HCT116 (cell line): ENCODE measurements around the gene KRTAP5-9. TPM values are rescaled to one million over a fixed set of nuclear protein-coding genes. Genes with fewer than 3 reads are reported as not detected.

Source experiments
- ATAC-seq: fragments of 200-7000 bp; cut with Tn5 transposase; 2 replicates; pipeline ENCODE4 v1.9.1; 2020; ENCODE audit warnings: mild to moderate bottlenecking, moderate library complexity
- BruUV-seq: library from RNA; stranded (reverse); fragments of 400-500 nt; replicated peaks from 2 replicates; lab custom pipeline; 2021; lab: Mats Ljungman, UMichigan
- CTCF ChIA-PET: fragments of 300-600 bp; sonication (Branson Sonifier 250); formaldehyde crosslinking; loops from one replicate; lab custom pipeline; 2021; ENCODE audit warnings: antibody characterized with exemption; lab: Charles Lee
- POLR2A ChIA-PET: fragments of 300-600, 350-600 bp; sonication (Branson Sonifier 250); formaldehyde crosslinking; loops from one replicate; lab custom pipeline; 2021; ENCODE audit warnings: antibody characterized with exemption; lab: Charles Lee
- RAD21 ChIA-PET, 2 experiments: fragments of 300-600 bp; sonication (Branson Sonifier 250); formaldehyde crosslinking; loops; one replicate each; lab custom pipeline; 2023; ENCODE audit warnings: low total read pairs in 2 of 2; ENCODE audit not compliant: uncharacterized antibody in 2 of 2, unreplicated experiment in 2 of 2, low non-redundant PET in 1 of 2; lab: Charles Lee
- DNase-seq: peaks from one replicate; pipeline ENCODE4 v3.0.0-alpha.2; 2010; ENCODE audit warnings: low read depth, low spot score
- H2AFZ ChIP-seq: fragments of 200-600 bp; shearing (Covaris generic), sonication (generic); 2 replicates; pipeline ENCODE4 v1.6.1; 2017; ENCODE audit warnings: low read depth, mixed run types, mixed read lengths, antibody characterized with exemption, low read length; ENCODE audit not compliant: poor library complexity, severe bottlenecking
- H3K27ac ChIP-seq: 2 replicates; pipeline ENCODE4 v1.5.1; 2012; ENCODE audit warnings: low read depth, low read length
- H3K27me3 ChIP-seq: fragments of 200-600 bp; sonication (generic); 2 replicates; pipeline ENCODE4 v1.6.1; 2016; ENCODE audit warnings: mixed run types, low read length, mixed read lengths; ENCODE audit not compliant: insufficient read depth
- H3K36me3 ChIP-seq, 2 experiments: fragments of 200-500 bp in 1 of 2; fragments of 200-600 bp in 1 of 2; sonication (Bioruptor generic) in 1 of 2; sonication (generic) in 1 of 2; 2 replicates each; pipeline versions ENCODE4 v1.5.1 to v1.6.1; 2014 to 2016; ENCODE audit warnings: low read length in 2 of 2, inconsistent platforms in 1 of 2, mixed read lengths in 1 of 2, mixed run types in 1 of 2; ENCODE audit not compliant: insufficient read depth in 2 of 2, control insufficient read depth in 1 of 2
- H3K4me1 ChIP-seq, 2 experiments: fragments of 200-600 bp in 1 of 2; sonication (generic) in 1 of 2; 2 replicates each; pipeline versions ENCODE4 v1.5.1 to v1.6.1; 2012 to 2017; ENCODE audit warnings: low read length in 2 of 2, inconsistent platforms in 1 of 2, mild to moderate bottlenecking in 1 of 2, mixed read lengths in 1 of 2, mixed run types in 1 of 2, moderate library complexity in 1 of 2; ENCODE audit not compliant: insufficient read depth in 2 of 2, control insufficient read depth in 1 of 2
- H3K4me2 ChIP-seq: fragments of 200-600 bp; sonication (generic); 2 replicates; pipeline ENCODE4 v1.6.1; 2017; ENCODE audit warnings: mixed run types, low read length, mixed read lengths
- H3K4me3 ChIP-seq, 2 experiments: fragments of 200-600 bp in 1 of 2; sonication (generic) in 1 of 2; replicated peaks in 1 of 2; 2 replicates each; pipeline ENCODE4 v1.5.1; 2011 to 2016; ENCODE audit warnings: low read length in 2 of 2, control low read depth in 1 of 2, low read depth in 1 of 2, mild to moderate bottlenecking in 1 of 2, mixed read lengths in 1 of 2, mixed run types in 1 of 2
- H3K79me2 ChIP-seq: fragments of 200-600 bp; sonication (generic); 2 replicates; pipeline ENCODE4 v1.6.1; 2017; ENCODE audit warnings: mild to moderate bottlenecking, mixed run types, low read length, moderate library complexity, mixed read lengths; ENCODE audit not compliant: insufficient read depth
- H3K9ac ChIP-seq: fragments of 200-600 bp; sonication (generic); 2 replicates; pipeline ENCODE4 v1.6.1; 2016; ENCODE audit warnings: low read length, mixed read lengths
- H3K9me2 ChIP-seq: fragments of 200-600 bp; sonication (generic), shearing (Covaris generic); 2 replicates; pipeline ENCODE4 v1.6.1; 2017; ENCODE audit warnings: mixed run types, mild to moderate bottlenecking, moderate library complexity; ENCODE audit not compliant: insufficient read depth
- H3K9me3 ChIP-seq, 2 experiments: fragments of 200-500 bp in 1 of 2; fragments of 200-600 bp in 1 of 2; sonication (Bioruptor generic) in 1 of 2; sonication (generic) in 1 of 2; 2 replicates each; pipeline ENCODE4 v1.6.1; 2014 to 2017; ENCODE audit warnings: low read length in 2 of 2, mixed read lengths in 2 of 2, inconsistent platforms in 1 of 2, low read depth in 1 of 2, mild to moderate bottlenecking in 1 of 2, mixed run types in 1 of 2, moderate library complexity in 1 of 2; ENCODE audit not compliant: control insufficient read depth in 1 of 2, insufficient read depth in 1 of 2
- H4K20me1 ChIP-seq: fragments of 200-600 bp; sonication (generic), shearing (Covaris generic); 2 replicates; pipeline ENCODE4 v1.6.1; 2017; ENCODE audit warnings: mixed run types, mild to moderate bottlenecking, moderate library complexity; ENCODE audit not compliant: insufficient read depth
- CBX3 ChIP-seq: IDR thresholded peaks from 2 replicates; pipeline ENCODE4 v1.6.1; 2012; ENCODE audit warnings: low read depth
- EZH2phosphoT487 ChIP-seq: fragments of 200-600 bp; IDR thresholded peaks from 2 replicates; pipeline ENCODE4 v1.6.1; 2018; ENCODE audit warnings: antibody characterized with exemption, borderline replicate concordance
- FOSL1 ChIP-seq: IDR thresholded peaks from 2 replicates; pipeline ENCODE4 v1.6.1; 2012; ENCODE audit warnings: low read depth
- JUND ChIP-seq: IDR thresholded peaks from 2 replicates; pipeline ENCODE4 v1.6.1; 2012
- RAD21 ChIP-seq: IDR thresholded peaks from 2 replicates; pipeline ENCODE4 v1.6.1; 2012; ENCODE audit warnings: low read depth, mild to moderate bottlenecking
- YY1 ChIP-seq: IDR thresholded peaks from 2 replicates; pipeline ENCODE4 v1.6.1; 2011; ENCODE audit warnings: low read length, low read depth, moderate library complexity, mild to moderate bottlenecking; ENCODE audit not compliant: insufficient replicate concordance; ENCODE audit errors: extremely low read depth
- ZFX ChIP-seq: fragments of 450-650 bp; IDR thresholded peaks from 2 replicates; pipeline ENCODE4 v1.6.1; 2017
- intact Hi-C: fragments of 100-400 bp; cut with micrococcal nuclease; formaldehyde crosslinking; loops from 2 replicates; pipeline ENCODE4 v1.10.0; 2022
- total RNA-seq: library from RNA; stranded (reverse); gene quantifications from one replicate; pipeline ENCODE4 v1.2.1, GENCODE V29; 2021; ENCODE audit not compliant: unreplicated experiment
- TF ChIP-seq, protein P1 (sequence below): IDR thresholded peaks from 2 replicates; pipeline ENCODE4 v1.6.1; 2012

KRTAP5-9 gene
- total RNA-seq, 1 experiment from 2014 or later, result 0.27 TPM

DNA sequence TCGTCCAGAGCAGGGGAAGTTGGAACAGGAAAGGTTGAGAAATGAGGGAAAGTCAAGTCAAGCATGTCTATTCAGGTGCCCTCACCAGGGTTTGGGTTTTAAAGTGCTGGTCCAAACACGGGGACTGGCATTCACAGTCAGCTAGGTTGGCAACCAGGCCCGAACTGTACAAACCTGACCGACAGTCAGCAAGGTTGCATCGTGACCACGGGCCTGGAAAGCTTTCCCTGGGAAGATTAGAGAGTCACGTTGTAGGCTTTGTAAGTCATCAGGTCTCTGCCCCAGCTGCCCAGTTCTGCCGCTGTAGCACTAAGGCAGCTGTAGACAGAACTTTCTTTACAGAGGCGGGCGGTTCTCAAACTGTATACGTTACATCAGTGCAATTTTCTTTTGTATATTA is 24.6 kb downstream of the KRTAP5-9 start:
- H3K36me3 ChIP-seq, result no peaks in the 10 kb centered on the region
- RAD21 ChIA-PET, result no interaction called here
- H3K9ac ChIP-seq, result no peak overlapping the region
- BruUV-seq, result no TSS peak
- intact Hi-C loops, result no loop called here
- no peaks in the 10 kb centered on the region for H4K20me1 ChIP-seq
- ATAC-seq (no peak), DNase-seq (no peak)
- H3K27ac ChIP-seq, result no peak overlapping the region
- H3K9me3 ChIP-seq, result no peaks in the 10 kb centered on the region
- POLR2A ChIA-PET, result no interaction called here
- H3K79me2 ChIP-seq, result no peaks in the 10 kb centered on the region
- no peaks in the 10 kb centered on the region for H3K9me2 ChIP-seq
- H2AFZ ChIP-seq, result no peak overlapping the region
- H3K4me2 ChIP-seq, result no peak overlapping the region
- TF ChIP-seq EZH2phosphoT487 (no peak), CBX3 (no peak), JUND (no peak), FOSL1 (no peak), YY1 (no peak), RAD21 (no peak), ZFX (no peak)
- TF ChIP-seq, protein P1, sequence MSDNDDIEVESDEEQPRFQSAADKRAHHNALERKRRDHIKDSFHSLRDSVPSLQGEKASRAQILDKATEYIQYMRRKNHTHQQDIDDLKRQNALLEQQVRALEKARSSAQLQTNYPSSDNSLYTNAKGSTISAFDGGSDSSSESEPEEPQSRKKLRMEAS, result no peak
- CTCF ChIA-PET, result interaction anchor here (1.2 kb wide), 1 partner anchor 9 kb away, joined by 3 read pairs; no protein-coding TSS in a partner anchor
- peaks cover 17% of the 10 kb centered on the region; the same call in 1 of the 2 replicates for H3K27me3 ChIP-seq
- no peak overlapping the region for H3K4me3 ChIP-seq
- H3K4me1 ChIP-seq, result no peaks in the 10 kb centered on the region

DNA sequence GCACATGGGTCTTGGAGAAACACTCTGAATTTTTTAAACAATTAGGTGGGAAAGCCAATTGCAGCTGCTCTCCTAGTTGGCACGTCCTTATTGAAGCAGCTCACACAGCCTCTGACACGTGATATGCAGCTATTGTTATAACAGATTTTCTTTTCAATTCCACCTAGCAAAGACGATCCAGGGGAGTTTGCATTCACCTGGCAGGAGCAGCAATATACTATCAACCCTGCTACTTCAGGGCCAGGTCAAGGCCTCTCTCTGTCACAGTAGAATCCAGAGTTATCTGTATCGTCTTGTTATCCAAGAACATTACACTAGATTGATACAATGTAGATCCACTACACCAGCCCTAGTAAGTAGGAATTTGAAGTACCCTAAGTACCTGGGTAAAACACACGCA is 26.2 kb downstream of the KRTAP5-9 start:
- Histone ChIP-seq H3K4me2 (no peak overlapping the region), H3K27ac (no peak overlapping the region), H3K79me2 (no peaks in the 10 kb centered on the region), H3K9ac (no peak overlapping the region), H3K27me3 (peaks cover 7% of the 10 kb centered on the region; the same call in 1 of the 2 replicates), H3K4me1 (no peaks in the 10 kb centered on the region), H3K9me2 (no peaks in the 10 kb centered on the region), H3K4me3 (no peak overlapping the region), H3K9me3 (no peaks in the 10 kb centered on the region), H4K20me1 (no peaks in the 10 kb centered on the region), H3K36me3 (no peaks in the 10 kb centered on the region), H2AFZ (no peak overlapping the region)
- POLR2A ChIA-PET, result no interaction called here
- no peak for ATAC-seq
- CTCF ChIA-PET, result no interaction called here
- intact Hi-C loops, result no loop called here
- TF ChIP-seq CBX3, result no peak
- no peak for DNase-seq
- RAD21 ChIA-PET, result interaction anchor here in 1 of 2 experiments (0.7 kb wide), 1 partner anchor 650 kb away, joined by 3 read pairs; no protein-coding TSS in a partner anchor
- no TSS peak for BruUV-seq
